ENCODE data around the gene PPM1A. TPM values are rescaled to one million over a fixed set of nuclear protein-coding genes. Genes with fewer than 3 reads are reported as not detected.
"Not testable (repeated sequence)": the region's sequence is repeated elsewhere in the genome, so short reads cannot be mapped to it uniquely, and the experiment has no call there.

The PPM1A gene
- total RNA-seq, 1 donor from 2014 or later = 45.7 TPM

- Mint-ChIP-seq H3K4me1 (ENCODE audit: low read depth) (no peaks in the 10 kb centered on the region), H3K27me3 (ENCODE audit: low read depth) (no peaks in the 10 kb centered on the region), H3K9me3 (no peaks in the 10 kb centered on the region), H3K4me3 (ENCODE audit: low read depth) (no peak overlapping the region), H3K36me3 (ENCODE audit: low read depth) (peaks cover 41% of the 10 kb centered on the region), H3K27ac (no peak overlapping the region)
- no peak for DNase-seq (ENCODE audit: low spot score)
- intact Hi-C loops (cut with micrococcal nuclease) = no loop called here
Observed at GRCh38 chr14:60288279-60288678, 39.3 kb downstream of the PPM1A start.

DNA sequence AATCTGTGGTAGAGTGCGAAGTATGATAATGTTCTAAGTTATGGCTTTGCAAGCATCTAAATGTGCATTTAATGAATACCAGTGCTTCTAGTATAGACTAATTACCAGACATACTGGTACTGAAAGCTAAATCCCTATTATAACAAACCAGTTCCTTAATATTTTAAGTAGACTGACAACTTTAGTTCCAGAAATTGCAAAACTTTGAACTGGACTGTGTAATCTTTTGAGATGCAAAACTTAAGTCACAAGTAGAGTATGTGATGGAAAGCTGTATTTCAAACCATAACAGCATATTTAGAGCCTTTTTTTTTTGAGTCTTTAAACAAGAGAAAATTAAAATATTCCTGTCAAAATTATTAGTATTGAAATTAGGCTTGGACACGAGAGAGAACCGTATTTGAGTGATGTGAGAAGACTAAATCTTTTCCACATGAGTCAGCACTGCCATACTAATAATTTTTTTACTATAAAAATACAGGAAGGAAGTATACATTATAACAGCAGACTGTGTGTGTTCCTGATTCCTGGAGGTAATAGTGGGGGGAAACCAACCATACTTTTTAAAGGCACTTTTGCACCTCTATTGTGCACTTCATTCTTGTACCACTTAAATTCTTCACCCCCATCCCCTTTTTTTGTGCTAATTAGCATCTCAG lies 45.5 kb downstream of the PPM1A start:
- Mint-ChIP-seq H3K27me3 (ENCODE audit: low read depth) (no peaks in the 10 kb centered on the region), H3K4me3 (ENCODE audit: low read depth) (no peak overlapping the region), H3K9me3 (no peaks in the 10 kb centered on the region), H3K36me3 (ENCODE audit: low read depth) (peaks cover 24% of the 10 kb centered on the region), H3K4me1 (ENCODE audit: low read depth) (no peaks in the 10 kb centered on the region), H3K27ac (no peak overlapping the region)
- intact Hi-C loops (cut with micrococcal nuclease) = no loop called here
- DNase-seq (ENCODE audit: low spot score) = no peak

GRCh38 chr14:60300019-60300418 lies 51.0 kb downstream of the PPM1A start:
- no peaks in the 10 kb centered on the region for H3K27me3 Mint-ChIP-seq (ENCODE audit: low read depth)

GRCh38 chr14:60301685-60302084 lies 52.7 kb downstream of the PPM1A start:
- intact Hi-C loops (cut with micrococcal nuclease) = no loop called here
- H3K4me3 Mint-ChIP-seq (ENCODE audit: low read depth) = no peak overlapping the region
- no peak for DNase-seq (ENCODE audit: low spot score)
- H3K4me1 Mint-ChIP-seq (ENCODE audit: low read depth) = no peaks in the 10 kb centered on the region
- no peaks in the 10 kb centered on the region for H3K27me3 Mint-ChIP-seq (ENCODE audit: low read depth)
- no peak overlapping the region for H3K27ac Mint-ChIP-seq
- H3K9me3 Mint-ChIP-seq = no peaks in the 10 kb centered on the region
- H3K36me3 Mint-ChIP-seq (ENCODE audit: low read depth) = no peaks in the 10 kb centered on the region

More at GRCh38 chr14:60300019-60300418, 51.0 kb downstream of the PPM1A start:
- intact Hi-C loops (cut with micrococcal nuclease) = no loop called here
- Mint-ChIP-seq H3K27ac (no peak overlapping the region), H3K4me3 (ENCODE audit: low read depth) (no peak overlapping the region), H3K36me3 (ENCODE audit: low read depth) (no peaks in the 10 kb centered on the region), H3K9me3 (no peaks in the 10 kb centered on the region), H3K4me1 (ENCODE audit: low read depth) (no peaks in the 10 kb centered on the region)
- DNase-seq (ENCODE audit: low spot score) = no peak

DNA sequence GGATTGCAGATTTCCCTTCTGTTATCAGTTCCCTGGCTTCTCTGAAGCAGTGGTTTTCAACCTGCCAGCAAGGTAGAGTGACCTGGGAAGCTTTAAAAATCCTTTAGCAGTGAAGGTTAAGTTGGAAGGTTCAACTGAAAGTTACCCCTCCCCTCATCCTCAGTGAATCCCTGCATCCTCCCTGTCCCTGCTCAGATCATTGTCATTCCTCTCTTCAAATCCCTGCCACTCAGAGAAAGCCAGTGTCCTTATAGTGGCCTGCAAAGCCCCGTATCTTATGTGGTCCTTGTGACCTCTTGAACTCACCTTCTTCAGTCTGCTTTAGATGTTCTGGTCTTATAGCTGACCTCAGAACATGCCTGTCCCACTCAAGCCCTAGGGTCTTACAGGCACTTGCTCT lies 53.6 kb downstream of the PPM1A start:
- no peak overlapping the region for H3K4me3 Mint-ChIP-seq (ENCODE audit: low read depth)
- DNase-seq (ENCODE audit: low spot score) = no peak
- no peaks in the 10 kb centered on the region for H3K4me1 Mint-ChIP-seq (ENCODE audit: low read depth)
- intact Hi-C loops (cut with micrococcal nuclease) = no loop called here
- no peaks in the 10 kb centered on the region for H3K36me3 Mint-ChIP-seq (ENCODE audit: low read depth)
- H3K9me3 Mint-ChIP-seq = no peaks in the 10 kb centered on the region
- H3K27me3 Mint-ChIP-seq (ENCODE audit: low read depth) = no peaks in the 10 kb centered on the region
- no peak overlapping the region for H3K27ac Mint-ChIP-seq

DNA sequence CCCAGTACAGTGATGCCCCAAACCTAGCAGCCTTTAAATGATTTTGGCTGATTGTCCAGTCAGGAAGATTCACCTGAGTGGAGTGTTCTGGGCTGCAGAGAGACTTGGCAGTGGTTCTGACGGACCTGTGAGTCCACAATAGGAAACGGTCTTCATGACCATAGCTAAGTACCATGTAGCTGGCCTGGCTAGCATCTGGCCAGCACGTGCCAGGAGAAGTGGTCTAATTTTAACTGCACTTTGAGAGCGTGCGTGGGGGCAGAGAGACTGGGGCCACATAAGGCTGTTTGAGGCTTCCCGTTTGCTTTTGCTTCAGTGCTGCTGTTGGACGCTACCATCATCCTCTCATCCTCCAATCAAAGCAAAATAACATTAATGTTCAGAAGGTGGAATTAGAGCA lies 54.7 kb downstream of the PPM1A start:
- no peak for DNase-seq (ENCODE audit: low spot score)
- H3K36me3 Mint-ChIP-seq (ENCODE audit: low read depth) = no peaks in the 10 kb centered on the region
- no peaks in the 10 kb centered on the region for H3K4me1 Mint-ChIP-seq (ENCODE audit: low read depth)
- H3K27me3 Mint-ChIP-seq (ENCODE audit: low read depth) = no peaks in the 10 kb centered on the region
- H3K9me3 Mint-ChIP-seq = no peaks in the 10 kb centered on the region
- intact Hi-C loops (cut with micrococcal nuclease) = no loop called here
- H3K4me3 Mint-ChIP-seq (ENCODE audit: low read depth) = no peak overlapping the region
- no peak overlapping the region for H3K27ac Mint-ChIP-seq

GRCh38 chr14:60304509-60304908 lies 55.5 kb downstream of the PPM1A start:
- DNase-seq (ENCODE audit: low spot score) = no peak
- Mint-ChIP-seq H3K9me3 (no peaks in the 10 kb centered on the region), H3K27me3 (ENCODE audit: low read depth) (no peaks in the 10 kb centered on the region), H3K4me1 (ENCODE audit: low read depth) (no peaks in the 10 kb centered on the region), H3K27ac (no peak overlapping the region), H3K4me3 (ENCODE audit: low read depth) (no peak overlapping the region), H3K36me3 (ENCODE audit: low read depth) (no peaks in the 10 kb centered on the region)
- intact Hi-C loops (cut with micrococcal nuclease) = no loop called here

- Mint-ChIP-seq H3K27me3 (ENCODE audit: low read depth) (peaks cover 9% of the 10 kb centered on the region), H3K36me3 (ENCODE audit: low read depth) (no peaks in the 10 kb centered on the region), H3K27ac (no peak overlapping the region), H3K4me3 (ENCODE audit: low read depth) (no peak overlapping the region), H3K9me3 (no peaks in the 10 kb centered on the region), H3K4me1 (ENCODE audit: low read depth) (no peaks in the 10 kb centered on the region)
- DNase-seq (ENCODE audit: low spot score) = no peak
- intact Hi-C loops (cut with micrococcal nuclease) = no loop called here
Observed at GRCh38 chr14:60309867-60310552, 61.0 kb downstream of the PPM1A start.

GRCh38 chr14:60311417-60311816 lies 62.4 kb downstream of the PPM1A start:
- no peaks in the 10 kb centered on the region for H3K9me3 Mint-ChIP-seq

GRCh38 chr14:60313093-60313492 lies 64.1 kb downstream of the PPM1A start:
- Mint-ChIP-seq H3K27me3 (ENCODE audit: low read depth) (peaks cover 17% of the 10 kb centered on the region), H3K4me1 (ENCODE audit: low read depth) (no peaks in the 10 kb centered on the region), H3K27ac (no peak overlapping the region), H3K36me3 (ENCODE audit: low read depth) (no peaks in the 10 kb centered on the region), H3K4me3 (ENCODE audit: low read depth) (no peak overlapping the region), H3K9me3 (no peaks in the 10 kb centered on the region)
- no peak for DNase-seq (ENCODE audit: low spot score)
- intact Hi-C loops (cut with micrococcal nuclease) = no loop called here

More at GRCh38 chr14:60311417-60311816, 62.4 kb downstream of the PPM1A start:
- no peak for DNase-seq (ENCODE audit: low spot score)
- no peak overlapping the region for H3K27ac Mint-ChIP-seq
- H3K36me3 Mint-ChIP-seq (ENCODE audit: low read depth) = no peaks in the 10 kb centered on the region
- intact Hi-C loops (cut with micrococcal nuclease) = no loop called here
- H3K27me3 Mint-ChIP-seq (ENCODE audit: low read depth) = peaks cover 10% of the 10 kb centered on the region
- H3K4me3 Mint-ChIP-seq (ENCODE audit: low read depth) = no peak overlapping the region
- H3K4me1 Mint-ChIP-seq (ENCODE audit: low read depth) = no peaks in the 10 kb centered on the region

- Mint-ChIP-seq H3K9me3 (no peaks in the 10 kb centered on the region), H3K27ac (no peak overlapping the region), H3K4me1 (ENCODE audit: low read depth) (no peaks in the 10 kb centered on the region), H3K4me3 (ENCODE audit: low read depth) (no peak overlapping the region), H3K36me3 (ENCODE audit: low read depth) (no peaks in the 10 kb centered on the region), H3K27me3 (ENCODE audit: low read depth) (peaks cover 25% of the 10 kb centered on the region)
- no peak for DNase-seq (ENCODE audit: low spot score)
- intact Hi-C loops (cut with micrococcal nuclease) = no loop called here
Observed at GRCh38 chr14:60315196-60315990, 66.4 kb downstream of the PPM1A start.

- Mint-ChIP-seq H3K9me3 (no peaks in the 10 kb centered on the region), H3K27me3 (ENCODE audit: low read depth) (peaks cover 32% of the 10 kb centered on the region), H3K4me1 (ENCODE audit: low read depth) (no peaks in the 10 kb centered on the region), H3K36me3 (ENCODE audit: low read depth) (no peaks in the 10 kb centered on the region), H3K27ac (no peak overlapping the region), H3K4me3 (ENCODE audit: low read depth) (no peak overlapping the region)
- intact Hi-C loops (cut with micrococcal nuclease) = no loop called here
- DNase-seq (ENCODE audit: low spot score) = no peak
Observed at GRCh38 chr14:60317609-60318008, 68.6 kb downstream of the PPM1A start.

GRCh38 chr14:60320860-60321259 lies 71.8 kb downstream of the PPM1A start:
- H3K4me3 Mint-ChIP-seq (ENCODE audit: low read depth); H3K4me1 Mint-ChIP-seq (ENCODE audit: low read depth); H3K36me3 Mint-ChIP-seq (ENCODE audit: low read depth); H3K27ac Mint-ChIP-seq; H3K9me3 Mint-ChIP-seq; DNase-seq (ENCODE audit: low spot score); intact Hi-C loops (cut with micrococcal nuclease): not testable (repeated sequence)
- H3K27me3 Mint-ChIP-seq (ENCODE audit: low read depth) = peaks cover 46% of the 10 kb centered on the region

Measured in activated T-helper 2 cell treated with anti-CD3 and anti-CD28 coated beads, Interferon-gamma antibody, Interleukin-2, Interleukin-4, amounts not matched to agents 10 μg/mL and 5 μg/mL and 100 μg/mL, durations not matched to agents 14 hours and 24 hours and 36 hours (primary cell).